MM.1S (cell line): ENCODE data around the gene CHN2.

ENCODE experiments used
- DNase-seq: peaks from one replicate; pipeline ENCODE4 v3.0.0-alpha.2; 2015
- H2AFZ ChIP-seq: fragments of 300-600 bp; sonication (generic); 2 replicates; pipeline ENCODE4 v1.6.0; 2016; ENCODE audit warnings: antibody characterized with exemption, low read length
- H3F3A ChIP-seq: fragments of 300-600 bp; sonication (generic); 2 replicates; pipeline ENCODE4 v1.6.1; 2016; ENCODE audit warnings: mild to moderate bottlenecking, antibody characterized with exemption, low read length, moderate library complexity, mixed read lengths; ENCODE audit not compliant: insufficient read depth
- H3K27ac ChIP-seq: fragments of 300-600 bp; sonication (generic); 2 replicates; pipeline ENCODE4 v1.5.1; 2016; ENCODE audit warnings: mild to moderate bottlenecking, low read length
- H3K27me3 ChIP-seq: fragments of 300-600 bp; sonication (generic); replicated peaks from 2 replicates; pipeline ENCODE4 v1.6.0; 2016; ENCODE audit warnings: low read length; ENCODE audit not compliant: insufficient read depth
- H3K36me3 ChIP-seq: fragments of 300-600 bp; sonication (generic); replicated peaks from 2 replicates; pipeline ENCODE4 v1.6.1; 2016; ENCODE audit warnings: mild to moderate bottlenecking, low read length, mixed read lengths; ENCODE audit not compliant: insufficient read depth
- H3K4me1 ChIP-seq: fragments of 300-600 bp; sonication (generic); 2 replicates; pipeline ENCODE4 v1.6.1; 2016; ENCODE audit warnings: low read length, mixed read lengths
- H3K4me2 ChIP-seq: fragments of 300-600 bp; sonication (generic); 2 replicates; pipeline ENCODE4 v1.6.0; 2016; ENCODE audit warnings: low read depth, low read length
- H3K4me3 ChIP-seq: fragments of 300-600 bp; sonication (generic); 2 replicates; pipeline ENCODE4 v1.5.1; 2016; ENCODE audit warnings: low read length, mixed read lengths
- H3K79me2 ChIP-seq: fragments of 300-600 bp; sonication (generic); 2 replicates; pipeline ENCODE4 v1.6.1; 2016; ENCODE audit warnings: mixed run types, low read length, mixed read lengths
- H3K9ac ChIP-seq: fragments of 300-600 bp; sonication (generic); 2 replicates; pipeline ENCODE4 v1.6.1; 2016; ENCODE audit warnings: low read length, mixed read lengths
- H3K9me2 ChIP-seq: fragments of 300-600 bp; sonication (generic); replicated peaks from 2 replicates; pipeline ENCODE4 v1.6.1; 2016; ENCODE audit warnings: mild to moderate bottlenecking, low read length, mixed read lengths; ENCODE audit not compliant: insufficient read depth
- H3K9me3 ChIP-seq: fragments of 300-600 bp; sonication (generic); replicated peaks from 2 replicates; pipeline ENCODE4 v1.6.1; 2016; ENCODE audit warnings: mild to moderate bottlenecking, low read length, mixed read lengths; ENCODE audit not compliant: insufficient read depth
- H4K20me1 ChIP-seq: fragments of 300-600 bp; sonication (generic); 2 replicates; pipeline ENCODE4 v1.6.1; 2016; ENCODE audit warnings: mild to moderate bottlenecking, low read length, moderate library complexity, mixed read lengths; ENCODE audit not compliant: insufficient read depth
- CTCF ChIP-seq: fragments of 300-600 bp; sonication (generic); IDR thresholded peaks from 2 replicates; pipeline ENCODE4 v1.5.1; 2016; ENCODE audit warnings: antibody characterized with exemption, low read length, mixed read lengths
- EZH2 ChIP-seq: fragments of 300-600 bp; sonication (generic); optimal IDR thresholded peaks from 2 replicates; pipeline ENCODE3; 2017; ENCODE audit warnings: low read depth, mild to moderate bottlenecking, antibody characterized with exemption, low read length, mixed read lengths
- EZH2phosphoT487 ChIP-seq: fragments of 300-600 bp; sonication (generic); IDR thresholded peaks from 2 replicates; pipeline ENCODE4 v1.6.1; 2018; ENCODE audit warnings: antibody characterized with exemption, low read length

Gene CHN2

GRCh38 chr7:29272057-29272456 lies 77.5 kb downstream of the CHN2 start:
- H3K9ac ChIP-seq, result no peak overlapping the region
- H3K79me2 ChIP-seq, result no peaks in the 10 kb centered on the region
- no peak overlapping the region for H3K27ac ChIP-seq
- H4K20me1 ChIP-seq, result no peaks in the 10 kb centered on the region
- H3F3A ChIP-seq, result no peaks in the 10 kb centered on the region
- H3K27me3 ChIP-seq, result no peaks in the 10 kb centered on the region
- H3K4me1 ChIP-seq, result no peaks in the 10 kb centered on the region
- TF ChIP-seq EZH2 (no peak), CTCF (no peak), EZH2phosphoT487 (no peak)
- no peaks in the 10 kb centered on the region for H3K36me3 ChIP-seq
- H2AFZ ChIP-seq, result no peak overlapping the region
- DNase-seq, result no peak
- no peaks in the 10 kb centered on the region for H3K9me2 ChIP-seq
- H3K4me2 ChIP-seq, result no peak overlapping the region
- H3K9me3 ChIP-seq, result no peaks in the 10 kb centered on the region
- H3K4me3 ChIP-seq, result no peak overlapping the region

GRCh38 chr7:29274146-29275017 lies 79.8 kb downstream of the CHN2 start:
- no peak overlapping the region for H2AFZ ChIP-seq
- no peak overlapping the region for H3K9ac ChIP-seq
- H3K36me3 ChIP-seq, result no peaks in the 10 kb centered on the region
- H4K20me1 ChIP-seq, result no peaks in the 10 kb centered on the region
- no peaks in the 10 kb centered on the region for H3K9me3 ChIP-seq
- no peaks in the 10 kb centered on the region for H3K4me1 ChIP-seq
- H3F3A ChIP-seq, result no peaks in the 10 kb centered on the region
- H3K9me2 ChIP-seq, result no peaks in the 10 kb centered on the region
- no peak for DNase-seq
- H3K4me3 ChIP-seq, result no peak overlapping the region
- no peak overlapping the region for H3K4me2 ChIP-seq
- no peak for TF ChIP-seq EZH2phosphoT487
- TF ChIP-seq CTCF, result no peak
- TF ChIP-seq EZH2, result no peak
- no peaks in the 10 kb centered on the region for H3K27me3 ChIP-seq
- H3K79me2 ChIP-seq, result no peaks in the 10 kb centered on the region
- H3K27ac ChIP-seq, result no peak overlapping the region

- Histone ChIP-seq H3K36me3 (no peaks in the 10 kb centered on the region), H3K9me2 (no peaks in the 10 kb centered on the region), H3K27ac (no peak overlapping the region), H3F3A (no peaks in the 10 kb centered on the region), H3K9me3 (no peaks in the 10 kb centered on the region), H2AFZ (no peak overlapping the region), H3K79me2 (no peaks in the 10 kb centered on the region), H4K20me1 (no peaks in the 10 kb centered on the region), H3K27me3 (no peaks in the 10 kb centered on the region), H3K4me2 (no peak overlapping the region), H3K4me1 (no peaks in the 10 kb centered on the region), H3K9ac (no peak overlapping the region), H3K4me3 (no peak overlapping the region)
- no peak for DNase-seq
- TF ChIP-seq EZH2phosphoT487, result no peak
- TF ChIP-seq EZH2, result no peak
- no peak for TF ChIP-seq CTCF
Observed at GRCh38 chr7:29275018-29275318, 80.4 kb downstream of the CHN2 start.
